HCT116 (cell line): ENCODE measurements around the gene KIRREL3. TPM values are rescaled to one million over a fixed set of nuclear protein-coding genes. Genes with fewer than 3 reads are reported as not detected.

Experiments
- ATAC-seq: fragments of 200-7000 bp; cut with Tn5 transposase; 2 replicates; pipeline ENCODE4 v1.9.1; 2020; ENCODE audit warnings: mild to moderate bottlenecking, moderate library complexity
- BruUV-seq: library from RNA; stranded (reverse); fragments of 400-500 nt; replicated peaks from 2 replicates; lab custom pipeline; 2021; lab: Mats Ljungman, UMichigan
- CTCF ChIA-PET: fragments of 300-600 bp; sonication (Branson Sonifier 250); formaldehyde crosslinking; loops from one replicate; lab custom pipeline; 2021; ENCODE audit warnings: antibody characterized with exemption; lab: Charles Lee
- POLR2A ChIA-PET: fragments of 300-600, 350-600 bp; sonication (Branson Sonifier 250); formaldehyde crosslinking; loops from one replicate; lab custom pipeline; 2021; ENCODE audit warnings: antibody characterized with exemption; lab: Charles Lee
- RAD21 ChIA-PET, 2 experiments: fragments of 300-600 bp; sonication (Branson Sonifier 250); formaldehyde crosslinking; loops; one replicate each; lab custom pipeline; 2023; ENCODE audit warnings: low total read pairs in 2 of 2; ENCODE audit not compliant: uncharacterized antibody in 2 of 2, unreplicated experiment in 2 of 2, low non-redundant PET in 1 of 2; lab: Charles Lee
- DNase-seq: peaks from one replicate; pipeline ENCODE4 v3.0.0-alpha.2; 2010; ENCODE audit warnings: low read depth, low spot score
- H2AFZ ChIP-seq: fragments of 200-600 bp; shearing (Covaris generic), sonication (generic); 2 replicates; pipeline ENCODE4 v1.6.1; 2017; ENCODE audit warnings: low read depth, mixed run types, mixed read lengths, antibody characterized with exemption, low read length; ENCODE audit not compliant: poor library complexity, severe bottlenecking
- H3K27ac ChIP-seq: 2 replicates; pipeline ENCODE4 v1.5.1; 2012; ENCODE audit warnings: low read depth, low read length
- H3K27me3 ChIP-seq: fragments of 200-600 bp; sonication (generic); 2 replicates; pipeline ENCODE4 v1.6.1; 2016; ENCODE audit warnings: mixed run types, low read length, mixed read lengths; ENCODE audit not compliant: insufficient read depth
- H3K36me3 ChIP-seq, 2 experiments: fragments of 200-500 bp in 1 of 2; fragments of 200-600 bp in 1 of 2; sonication (Bioruptor generic) in 1 of 2; sonication (generic) in 1 of 2; 2 replicates each; pipeline versions ENCODE4 v1.5.1 to v1.6.1; 2014 to 2016; ENCODE audit warnings: low read length in 2 of 2, inconsistent platforms in 1 of 2, mixed read lengths in 1 of 2, mixed run types in 1 of 2; ENCODE audit not compliant: insufficient read depth in 2 of 2, control insufficient read depth in 1 of 2
- H3K4me1 ChIP-seq, 2 experiments: fragments of 200-600 bp in 1 of 2; sonication (generic) in 1 of 2; 2 replicates each; pipeline versions ENCODE4 v1.5.1 to v1.6.1; 2012 to 2017; ENCODE audit warnings: low read length in 2 of 2, inconsistent platforms in 1 of 2, mild to moderate bottlenecking in 1 of 2, mixed read lengths in 1 of 2, mixed run types in 1 of 2, moderate library complexity in 1 of 2; ENCODE audit not compliant: insufficient read depth in 2 of 2, control insufficient read depth in 1 of 2
- H3K4me2 ChIP-seq: fragments of 200-600 bp; sonication (generic); 2 replicates; pipeline ENCODE4 v1.6.1; 2017; ENCODE audit warnings: mixed run types, low read length, mixed read lengths
- H3K4me3 ChIP-seq, 2 experiments: fragments of 200-600 bp in 1 of 2; sonication (generic) in 1 of 2; replicated peaks in 1 of 2; 2 replicates each; pipeline ENCODE4 v1.5.1; 2011 to 2016; ENCODE audit warnings: low read length in 2 of 2, control low read depth in 1 of 2, low read depth in 1 of 2, mild to moderate bottlenecking in 1 of 2, mixed read lengths in 1 of 2, mixed run types in 1 of 2
- H3K79me2 ChIP-seq: fragments of 200-600 bp; sonication (generic); 2 replicates; pipeline ENCODE4 v1.6.1; 2017; ENCODE audit warnings: mild to moderate bottlenecking, mixed run types, low read length, moderate library complexity, mixed read lengths; ENCODE audit not compliant: insufficient read depth
- H3K9ac ChIP-seq: fragments of 200-600 bp; sonication (generic); 2 replicates; pipeline ENCODE4 v1.6.1; 2016; ENCODE audit warnings: low read length, mixed read lengths
- H3K9me2 ChIP-seq: fragments of 200-600 bp; sonication (generic), shearing (Covaris generic); 2 replicates; pipeline ENCODE4 v1.6.1; 2017; ENCODE audit warnings: mixed run types, mild to moderate bottlenecking, moderate library complexity; ENCODE audit not compliant: insufficient read depth
- H3K9me3 ChIP-seq, 2 experiments: fragments of 200-500 bp in 1 of 2; fragments of 200-600 bp in 1 of 2; sonication (Bioruptor generic) in 1 of 2; sonication (generic) in 1 of 2; 2 replicates each; pipeline ENCODE4 v1.6.1; 2014 to 2017; ENCODE audit warnings: low read length in 2 of 2, mixed read lengths in 2 of 2, inconsistent platforms in 1 of 2, low read depth in 1 of 2, mild to moderate bottlenecking in 1 of 2, mixed run types in 1 of 2, moderate library complexity in 1 of 2; ENCODE audit not compliant: control insufficient read depth in 1 of 2, insufficient read depth in 1 of 2
- H4K20me1 ChIP-seq: fragments of 200-600 bp; sonication (generic), shearing (Covaris generic); 2 replicates; pipeline ENCODE4 v1.6.1; 2017; ENCODE audit warnings: mixed run types, mild to moderate bottlenecking, moderate library complexity; ENCODE audit not compliant: insufficient read depth
- ATF3 ChIP-seq: IDR thresholded peaks from 2 replicates; pipeline ENCODE4 v1.6.1; 2012
- CBX3 ChIP-seq: IDR thresholded peaks from 2 replicates; pipeline ENCODE4 v1.6.1; 2012; ENCODE audit warnings: low read depth
- EZH2 ChIP-seq: fragments of 200-600 bp; sonication (generic); IDR thresholded peaks from 2 replicates; pipeline ENCODE4 v1.6.1; 2017; ENCODE audit warnings: antibody characterized with exemption, mixed run types
- FOSL1 ChIP-seq: IDR thresholded peaks from 2 replicates; pipeline ENCODE4 v1.6.1; 2012; ENCODE audit warnings: low read depth
- JUND ChIP-seq: IDR thresholded peaks from 2 replicates; pipeline ENCODE4 v1.6.1; 2012
- POLR2A ChIP-seq: IDR thresholded peaks from 2 replicates; pipeline ENCODE4 v1.7.0; 2011; ENCODE audit warnings: borderline replicate concordance; ENCODE audit not compliant: insufficient read depth, insufficient read length; ENCODE audit errors: extremely low read depth
- POLR2AphosphoS5 ChIP-seq: IDR thresholded peaks from 2 replicates; pipeline ENCODE4 v1.6.1; 2011; ENCODE audit warnings: mild to moderate bottlenecking, low read depth, low read length, moderate library complexity
- SP1 ChIP-seq: IDR thresholded peaks from 2 replicates; pipeline ENCODE4 v1.6.1; 2012; ENCODE audit warnings: low read depth
- YY1 ChIP-seq: IDR thresholded peaks from 2 replicates; pipeline ENCODE4 v1.6.1; 2011; ENCODE audit warnings: low read length, low read depth, moderate library complexity, mild to moderate bottlenecking; ENCODE audit not compliant: insufficient replicate concordance; ENCODE audit errors: extremely low read depth
- ZBTB33 ChIP-seq: IDR thresholded peaks from 2 replicates; pipeline ENCODE4 v1.6.1; 2011; ENCODE audit warnings: mild to moderate bottlenecking, low read length, moderate library complexity; ENCODE audit not compliant: insufficient replicate concordance; ENCODE audit errors: extremely low read depth
- intact Hi-C: fragments of 100-400 bp; cut with micrococcal nuclease; formaldehyde crosslinking; loops from 2 replicates; pipeline ENCODE4 v1.10.0; 2022
- total RNA-seq: library from RNA; stranded (reverse); gene quantifications from one replicate; pipeline ENCODE4 v1.2.1, GENCODE V29; 2021; ENCODE audit not compliant: unreplicated experiment

KIRREL3 gene
- total RNA-seq, 1 experiment from 2014 or later: not detected

DNA sequence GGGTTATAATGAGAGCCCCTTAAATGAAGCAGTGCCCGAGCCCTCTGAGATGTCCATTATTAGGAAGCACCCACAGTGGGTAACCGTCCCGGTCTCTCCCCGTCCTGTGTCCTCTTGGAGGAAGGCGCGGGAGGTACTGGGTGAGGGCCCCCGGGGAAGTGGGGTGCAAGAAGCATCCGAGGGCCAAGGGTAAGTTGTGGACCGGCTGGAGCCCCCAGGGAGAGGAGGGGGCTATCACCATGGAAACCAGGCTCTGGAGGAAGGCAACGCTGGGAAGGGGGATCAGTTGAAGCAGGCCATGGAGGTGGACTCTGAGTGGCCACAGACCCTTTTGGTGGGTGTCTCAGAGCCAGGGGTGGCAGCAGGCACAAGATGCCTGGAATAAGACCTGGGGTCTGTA, 471.5 kb downstream of the KIRREL3 start:
- no peaks in the 10 kb centered on the region for H3K9me2 ChIP-seq
- H3K27me3 ChIP-seq: peaks cover 34% of the 10 kb centered on the region
- no peak overlapping the region for H3K4me3 ChIP-seq
- H3K4me2 ChIP-seq: no peak overlapping the region
- no peaks in the 10 kb centered on the region for H4K20me1 ChIP-seq
- DNase-seq (no peak), ATAC-seq (no peak)
- H3K4me1 ChIP-seq: no peaks in the 10 kb centered on the region
- no peaks in the 10 kb centered on the region for H3K9me3 ChIP-seq
- no peak overlapping the region for H3K27ac ChIP-seq
- H3K9ac ChIP-seq: no peak overlapping the region
- POLR2A ChIA-PET: no interaction called here
- no peaks in the 10 kb centered on the region for H3K79me2 ChIP-seq
- H3K36me3 ChIP-seq: no peaks in the 10 kb centered on the region
- TF ChIP-seq CBX3 (no peak), EZH2 (no peak), ZBTB33 (no peak)
- intact Hi-C loops: no loop called here
- no peak overlapping the region for H2AFZ ChIP-seq
- CTCF ChIA-PET: no interaction called here
- no TSS peak for BruUV-seq
- RAD21 ChIA-PET: no interaction called here

GRCh38 chr11:126528075-126528474, 472.5 kb downstream of the KIRREL3 start:
- Histone ChIP-seq H3K4me3 (no peak overlapping the region), H3K79me2 (no peaks in the 10 kb centered on the region), H3K9me2 (no peaks in the 10 kb centered on the region), H2AFZ (no peak overlapping the region), H4K20me1 (no peaks in the 10 kb centered on the region), H3K36me3 (no peaks in the 10 kb centered on the region), H3K27ac (no peak overlapping the region), H3K9ac (no peak overlapping the region), H3K4me1 (no peaks in the 10 kb centered on the region), H3K9me3 (no peaks in the 10 kb centered on the region), H3K4me2 (no peak overlapping the region), H3K27me3 (peaks cover 41% of the 10 kb centered on the region)
- no TSS peak for BruUV-seq
- ATAC-seq: no peak
- TF ChIP-seq YY1 (no peak), SP1 (no peak), CBX3 (no peak), POLR2AphosphoS5 (no peak), ATF3 (no peak), ZBTB33 (no peak), FOSL1 (no peak), JUND (no peak), POLR2A (no peak)
- DNase-seq: no peak
- ChIA-PET POLR2A (no interaction called here), CTCF (no interaction called here), RAD21 (no interaction called here)
- intact Hi-C loops: no loop called here
